HG03342 (cell line): ENCODE measurements around the gene HARS1.
"Not testable (repeated sequence)": the region's sequence is repeated elsewhere in the genome, so short reads cannot be mapped to it uniquely, and the experiment has no call there.

Experiments
- ATAC-seq: cut with Tn5 transposase; IDR thresholded peaks from one replicate; pipeline ENCODE4 v1.9.1; 2021; ENCODE audit warnings: mild to moderate bottlenecking, moderate library complexity; ENCODE audit not compliant: unreplicated experiment

The HARS1 gene

GRCh38 chr5:140677947-140678346 is 13.2 kb downstream of the HARS1 start:
- ATAC-seq = peak; percentile 78

GRCh38 chr5:140674629-140675028 is 16.5 kb downstream of the HARS1 start:
- no peak for ATAC-seq

DNA sequence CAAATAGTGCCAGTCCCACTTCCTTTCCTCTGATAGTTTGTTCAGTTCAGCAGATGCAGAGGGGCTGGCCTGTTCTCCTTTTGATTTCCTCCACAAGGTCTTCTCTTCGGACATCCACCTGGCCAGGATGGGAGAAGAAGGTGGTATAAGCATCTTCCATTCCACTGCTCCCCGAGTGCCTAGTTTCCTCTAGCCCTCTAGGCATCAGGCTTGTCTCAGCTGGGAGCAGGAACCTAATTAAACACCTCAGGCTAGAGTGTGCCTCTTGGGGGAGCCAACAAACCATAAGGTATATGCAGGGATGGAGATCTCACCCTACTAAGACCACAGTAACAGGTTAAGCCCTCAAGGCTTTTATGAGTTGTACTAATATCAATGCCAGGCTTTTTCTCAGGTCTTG is 17.0 kb downstream of the HARS1 start:
- ATAC-seq = no peak

- no peak for ATAC-seq
Measured at GRCh38 chr5:140673187-140673976, 17.8 kb downstream of the HARS1 start, which contains the start of gene DND1. TSS of gene DND1 (minus strand) at chr5:140673576. CDS start at chr5:140673542, 34 bp downstream.

GRCh38 chr5:140672455-140673186 is 18.5 kb downstream of the HARS1 start:
- no peak for ATAC-seq

- no peak for ATAC-seq
Measured at GRCh38 chr5:140671472-140672125, 19.6 kb downstream of the HARS1 start.

DNA sequence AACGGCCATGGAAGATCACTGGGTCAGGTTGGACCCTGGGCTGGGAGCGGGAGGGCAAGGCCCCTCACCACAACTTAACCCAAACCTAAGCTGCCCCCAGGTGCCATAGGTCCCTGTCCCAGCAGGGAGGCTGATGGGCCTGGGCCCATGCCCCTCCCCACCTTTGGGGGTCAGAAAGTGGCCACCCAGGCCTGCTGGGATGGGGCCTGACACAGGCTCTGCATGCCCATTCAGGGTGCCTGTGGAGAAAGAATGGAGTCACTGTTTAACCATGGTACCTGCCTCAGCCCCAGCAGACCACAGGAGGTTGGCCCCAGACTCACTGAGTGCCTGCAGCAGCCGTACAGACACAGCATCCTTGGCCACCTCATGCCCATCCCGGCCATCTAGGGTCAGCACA is 20.1 kb downstream of the HARS1 start:
- not testable (repeated sequence) for ATAC-seq

GRCh38 chr5:140664359-140665119 is 26.6 kb downstream of the HARS1 start, which contains the start of gene WDR55:
TSS of gene WDR55 (plus strand) at chr5:140664904. CDS start at chr5:140664913, 9 bp downstream.
- ATAC-seq = peak; percentile 98

GRCh38 chr5:140664030-140664358 is 27.2 kb downstream of the HARS1 start:
- no peak for ATAC-seq

- not testable (repeated sequence) for ATAC-seq
Measured at GRCh38 chr5:140660371-140660770, 30.8 kb downstream of the HARS1 start.

DNA sequence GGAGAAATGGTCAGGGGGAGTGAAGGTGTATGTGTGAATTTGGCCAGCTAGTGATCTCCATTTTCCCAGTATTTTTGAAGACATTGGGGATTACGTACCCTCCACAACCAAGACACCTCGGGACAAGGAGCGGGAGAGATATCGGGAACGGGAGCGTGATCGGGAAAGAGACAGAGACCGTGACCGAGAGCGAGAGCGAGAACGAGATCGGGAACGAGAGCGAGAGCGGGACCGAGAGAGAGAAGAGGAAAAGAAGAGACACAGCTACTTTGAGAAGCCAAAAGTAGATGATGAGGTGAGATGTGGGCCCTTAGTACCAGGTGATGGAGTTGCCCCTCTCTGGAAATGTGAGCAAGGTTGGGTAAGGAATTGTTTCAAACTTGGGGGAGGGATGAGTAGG is 32.3 kb downstream of the HARS1 start:
- ATAC-seq = no peak

- ATAC-seq = peak; percentile 12
Measured at GRCh38 chr5:140647042-140647419, 44.1 kb downstream of the HARS1 start.

DNA sequence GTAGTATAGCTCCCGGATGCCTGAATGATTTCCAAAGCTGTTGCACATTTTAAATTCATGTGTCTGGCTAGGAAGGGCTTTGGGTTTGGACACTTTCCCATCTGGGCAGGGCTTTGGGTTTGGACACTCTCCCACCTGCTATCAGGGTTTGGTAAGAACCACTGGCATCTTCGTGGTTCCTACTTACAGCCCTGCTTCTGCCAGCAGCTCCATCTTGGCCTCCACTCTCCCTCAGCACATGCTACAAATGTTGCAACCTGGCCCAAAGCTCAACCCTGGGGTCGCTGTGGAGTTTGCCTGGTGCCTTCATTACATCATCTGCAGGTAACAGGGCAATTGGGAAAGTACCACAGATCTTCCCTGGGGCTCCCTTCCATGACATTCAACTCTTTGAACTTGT is 48.5 kb downstream of the HARS1 start:
- no peak for ATAC-seq

GRCh38 chr5:140641716-140642115 is 49.5 kb downstream of the HARS1 start:
- no peak for ATAC-seq

GRCh38 chr5:140639148-140639981 is 51.8 kb downstream of the HARS1 start, which contains the start of gene TMCO6:
TSS of gene TMCO6 (plus strand) at chr5:140639451. CDS start at chr5:140639528, 77 bp downstream.
- peak; percentile 94 for ATAC-seq

- ATAC-seq = not testable (repeated sequence)
Measured at GRCh38 chr5:140638898-140639147, 52.3 kb downstream of the HARS1 start.

DNA sequence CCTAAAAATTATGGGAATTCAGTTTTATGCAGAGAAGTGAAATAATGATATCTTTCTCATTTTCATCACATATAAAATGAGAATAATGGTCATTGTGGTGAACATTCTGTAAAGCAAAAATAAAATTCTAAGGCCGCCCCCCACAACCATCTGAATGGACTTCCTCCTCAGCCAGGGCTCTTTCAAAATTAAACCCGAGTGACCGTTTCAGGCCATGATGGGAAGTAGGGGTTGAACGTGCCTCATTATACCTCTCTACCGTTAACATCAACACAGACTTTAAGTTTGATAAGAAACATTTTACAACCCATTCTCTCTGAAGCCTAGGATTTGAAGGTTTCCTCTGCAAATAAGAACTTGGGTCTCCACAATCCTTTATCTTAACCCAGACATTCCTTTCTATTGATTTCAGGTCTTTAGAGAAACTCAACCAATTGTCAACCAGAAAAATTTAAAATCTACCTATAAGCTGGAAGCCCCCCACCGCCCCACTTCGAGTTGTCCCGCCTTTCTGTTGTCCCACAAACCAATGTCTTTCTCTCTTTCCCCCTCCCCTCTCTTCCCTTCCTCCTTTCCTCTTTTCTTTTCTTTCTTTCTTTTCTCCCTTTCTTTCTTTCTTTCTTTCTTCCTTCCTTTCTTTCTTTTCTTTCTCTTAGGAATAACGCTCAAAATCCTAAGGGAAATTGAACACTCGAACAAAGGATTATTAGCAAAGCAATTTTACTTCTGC is 53.6 kb downstream of the HARS1 start:
- ATAC-seq = no peak

- ATAC-seq = no peak
Measured at GRCh38 chr5:140635291-140636257, 55.6 kb downstream of the HARS1 start.
